Upper lobe of left lung (tissue), 6 donors: ENCODE data around the gene VWA5B2. TPM values are rescaled to one million over a fixed set of nuclear protein-coding genes. Genes with fewer than 3 reads are reported as not detected.

ENCODE experiments used
- ATAC-seq, 2 donors: fragments of 200-7000 bp; cut with Tn5 transposase; one replicate each; pipeline ENCODE4 v1.9.1; 2022; ENCODE audit warnings: mild to moderate bottlenecking in 2 of 2, moderate library complexity in 2 of 2; ENCODE audit not compliant: low FRiP score in 2 of 2
- DNase-seq, 2 donors: peaks; one replicate each; pipeline ENCODE4 v3.0.0-alpha.2; 2019 to 2020
- H3K27ac ChIP-seq, 4 donors: fragments of 200-600 bp; sonication (generic); one replicate each; pipeline ENCODE4 v1.5.1; 2016 to 2019
- H3K27me3 ChIP-seq, 4 donors: fragments of 200-600 bp; sonication (generic); one replicate each; pipeline ENCODE4 v1.5.1; 2017 to 2019
- H3K36me3 ChIP-seq, 4 donors: fragments of 200-600 bp; sonication (generic); one replicate each; pipeline ENCODE4 v1.5.1; 2016 to 2019
- H3K4me1 ChIP-seq, 4 donors: fragments of 200-600 bp; sonication (generic); one replicate each; pipeline ENCODE4 v1.5.1; 2018 to 2019
- H3K4me3 ChIP-seq, 4 donors: fragments of 200-600 bp; sonication (generic); one replicate each; pipeline ENCODE4 v1.5.1; 2017 to 2019; ENCODE audit warnings: mild to moderate bottlenecking in 2 of 4, moderate library complexity in 1 of 4
- H3K9me3 ChIP-seq, 4 donors: fragments of 200-600 bp; sonication (generic); one replicate each; pipeline ENCODE4 v1.5.1; 2018 to 2019
- CTCF ChIP-seq, 6 experiments: fragments of 450-650 bp in 4 of 6; fragments of 200-600 bp in 2 of 6; sonication (generic) in 2 of 6; IDR thresholded peaks; one replicate each; pipeline ENCODE4 v1.5.1; 2016 to 2019; ENCODE audit warnings: antibody characterized with exemption in 6 of 6
- EP300 ChIP-seq, 4 donors: sonication (generic); formaldehyde crosslinking; IDR thresholded peaks; one replicate each; pipeline ENCODE4 v1.5.1; 2017; ENCODE audit warnings: antibody characterized with exemption in 4 of 4, control low read depth in 2 of 4
- POLR2A ChIP-seq, 4 donors: fragments of 450-650 bp; IDR thresholded peaks; one replicate each; pipeline ENCODE4 v1.5.1; 2016 to 2017; ENCODE audit warnings: antibody characterized with exemption in 4 of 4, mild to moderate bottlenecking in 2 of 4
- POLR2AphosphoS5 ChIP-seq, 2 donors: sonication (generic); formaldehyde crosslinking; IDR thresholded peaks; one replicate each; pipeline ENCODE4 v1.5.1; 2017; ENCODE audit warnings: antibody characterized with exemption in 2 of 2
- WGBS, 2 donors: methylation state at CpG; one replicate each; pipeline ENCODE4 v1.1.5; 2017 to 2018; 5-methylcytosine and 5-hydroxymethylcytosine counted together
- total RNA-seq, 6 donors: library from RNA; depleted of rRNA in 4 of 6; stranded (reverse); fragments of >200 nt in 4 of 6; gene quantifications; one replicate each; pipeline versions ENCODE4 v1.1.0 to v1.2.1, GENCODE V29; 2016 to 2021
- donor health status: DM: no; HTN: no; CAD: no; lungs with moderate emphysema.
- donor health status: DM: no; HTN: yes; CAD: no; lungs with severe emphysema.

Gene VWA5B2
- total RNA-seq = 1 to 10 TPM in 2 of 6 donors, under 1 TPM in 3, not detected in 1; 0.17 to 1.2 (median 0.51) TPM

DNA sequence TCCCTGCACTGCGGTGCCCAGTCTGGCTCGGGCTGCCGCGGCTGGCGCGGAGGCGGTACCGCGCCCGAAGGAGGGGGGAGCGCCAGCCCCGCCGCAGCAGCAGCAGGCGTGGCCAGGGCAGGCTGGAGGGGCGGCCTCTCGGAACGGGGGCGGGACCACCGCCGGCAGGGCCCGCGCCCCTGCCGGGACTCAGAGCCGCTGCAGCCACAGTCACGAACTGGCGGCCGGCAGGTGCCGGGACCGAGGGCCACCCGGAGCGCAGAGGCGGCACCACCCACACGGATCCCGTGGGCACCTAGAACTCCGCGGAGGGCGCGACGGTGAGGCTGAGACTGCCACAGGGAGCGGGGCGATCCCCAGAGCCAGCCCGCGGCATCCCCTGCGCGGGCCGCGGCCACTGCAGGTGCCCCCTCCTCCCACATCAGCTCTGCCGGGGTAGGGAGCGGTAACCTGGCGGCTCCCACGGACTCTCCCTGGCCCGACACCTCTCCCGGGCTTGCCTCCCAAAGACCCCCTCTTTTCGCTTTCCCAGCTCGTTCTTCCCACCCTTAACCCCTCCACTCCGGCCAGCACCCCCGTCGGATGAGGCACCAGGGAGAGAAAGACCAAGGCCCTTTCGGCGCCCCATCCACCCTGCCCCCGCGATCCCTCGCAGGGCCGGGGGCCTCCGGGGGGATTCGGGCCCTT is at the start of gene VWA5B2:
Gene VWA5B2, plus strand, starts transcription at position 192 of the 687 bp plus-strand sequence. CDS start 944 bp downstream, outside the sequence.
- Histone ChIP-seq H3K36me3 (no peaks in the 10 kb centered on the region), H3K27me3 (peaks cover 2 to 38% (median 27%) of the 10 kb centered on the region in 4 donors), H3K9me3 (no peaks in the 10 kb centered on the region), H3K27ac (no peak within 1 kb of the TSS), H3K4me1 (peaks cover 22 to 24% (median 22%) of the 10 kb centered on the region in 4 donors), H3K4me3 (peak within 1 kb of the TSS; percentile 37 to 61 (median 48))
- 3% methylated on average over 19 to 24 of the region's 66 CpGs for WGBS, 2 donors
- ATAC-seq (peak; percentile 56 to 90), DNase-seq (peak; percentile 44 to 93)
- TF ChIP-seq POLR2AphosphoS5 (IDR thresholded peaks at IDR 0.05) (no peak), CTCF (IDR thresholded peaks at IDR 0.05) (peak; percentile 24 to 77 (median 55))

DNA sequence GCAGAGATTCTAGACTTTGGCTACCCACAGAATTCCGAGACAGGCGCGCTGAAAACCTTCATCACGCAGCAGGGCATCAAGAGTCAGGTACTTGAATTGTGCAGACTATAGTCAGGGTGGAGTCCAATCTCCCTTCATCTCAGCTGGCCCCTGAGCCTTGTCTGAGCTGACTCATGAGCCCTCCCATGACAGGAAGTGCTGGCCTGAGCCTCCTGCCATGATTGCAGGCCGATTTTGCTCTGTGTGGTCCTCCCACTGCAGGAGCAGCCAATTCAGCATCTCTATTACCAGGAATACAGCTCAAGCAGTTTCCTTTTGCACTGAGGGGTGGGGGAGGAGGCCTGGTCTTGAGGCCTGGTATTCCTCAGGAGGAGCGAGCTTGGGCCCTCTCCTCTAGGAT is 49.2 kb upstream of the VWA5B2 start:
- no peaks in the 10 kb centered on the region for H3K9me3 ChIP-seq
- H3K27ac ChIP-seq = no peak overlapping the region
- H3K36me3 ChIP-seq = peaks cover 53 to 79% (median 72%) of the 10 kb centered on the region in 4 donors
- 88 to 97% methylated on average over 6 of the region's 6 CpGs for WGBS, 2 donors
- no peaks in the 10 kb centered on the region for H3K27me3 ChIP-seq
- H3K4me3 ChIP-seq = no peak overlapping the region
- peaks cover 30 to 45% (median 36%) of the 10 kb centered on the region in 4 donors for H3K4me1 ChIP-seq
- TF ChIP-seq POLR2AphosphoS5 (IDR thresholded peaks at IDR 0.05) (no peak), POLR2A (IDR thresholded peaks at IDR 0.05) (no peak), EP300 (IDR thresholded peaks at IDR 0.05) (no peak), CTCF (IDR thresholded peaks at IDR 0.05) (no peak)
- no peak for ATAC-seq
- DNase-seq = no peak

DNA sequence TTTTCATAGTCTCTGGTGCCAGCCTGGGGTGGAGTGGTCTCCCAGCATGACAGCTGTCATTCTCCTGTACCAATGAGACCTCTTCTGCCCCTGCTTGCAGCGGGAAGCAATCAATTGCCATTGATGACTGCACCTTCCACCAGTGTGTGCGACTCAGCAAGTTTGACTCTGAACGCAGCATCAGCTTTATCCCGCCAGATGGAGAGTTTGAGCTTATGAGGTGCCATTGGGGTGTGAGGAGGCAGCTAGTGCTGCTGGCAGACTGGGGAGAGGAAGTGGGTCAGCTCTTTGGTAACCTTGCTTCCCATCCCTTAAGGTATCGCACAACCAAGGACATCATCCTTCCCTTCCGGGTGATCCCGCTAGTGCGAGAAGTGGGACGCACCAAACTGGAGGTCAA is 47.8 kb upstream of the VWA5B2 start:
- H3K9me3 ChIP-seq = no peaks in the 10 kb centered on the region
- peaks cover 26 to 37% (median 30%) of the 10 kb centered on the region in 4 donors for H3K4me1 ChIP-seq
- DNase-seq = no peak
- 93 to 94% methylated on average over 8 to 9 of the region's 9 CpGs for WGBS, 2 donors
- no peak overlapping the region for H3K4me3 ChIP-seq
- ATAC-seq = no peak
- no peak overlapping the region for H3K27ac ChIP-seq
- H3K36me3 ChIP-seq = peaks cover 53 to 79% (median 72%) of the 10 kb centered on the region in 4 donors
- H3K27me3 ChIP-seq = no peaks in the 10 kb centered on the region
- no peak for TF ChIP-seq POLR2AphosphoS5 (IDR thresholded peaks at IDR 0.05)
- no peak for TF ChIP-seq EP300 (IDR thresholded peaks at IDR 0.05)
- TF ChIP-seq POLR2A (IDR thresholded peaks at IDR 0.05) = no peak
- TF ChIP-seq CTCF (IDR thresholded peaks at IDR 0.05) = no peak

DNA sequence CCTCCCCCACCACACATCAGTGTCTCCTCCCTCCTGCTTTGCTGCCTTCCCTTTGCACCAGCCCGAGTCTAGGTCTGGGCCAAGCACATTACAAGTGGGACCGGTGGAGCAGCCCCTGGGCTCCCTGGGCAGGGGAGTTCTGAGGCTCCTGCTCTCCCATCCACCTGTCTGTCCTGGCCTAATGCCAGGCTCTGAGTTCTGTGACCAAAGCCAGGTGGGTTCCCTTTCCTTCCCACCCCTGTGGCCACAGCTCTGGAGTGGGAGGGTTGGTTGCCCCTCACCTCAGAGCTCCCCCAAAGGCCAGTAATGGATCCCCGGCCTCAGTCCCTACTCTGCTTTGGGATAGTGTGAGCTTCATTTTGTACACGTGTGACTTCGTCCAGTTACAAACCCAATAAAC is 45.7 kb upstream of the VWA5B2 start:
- Histone ChIP-seq H3K4me1 (peaks cover 17 to 34% (median 23%) of the 10 kb centered on the region in 4 donors), H3K9me3 (no peaks in the 10 kb centered on the region), H3K27me3 (no peaks in the 10 kb centered on the region), H3K4me3 (no peak overlapping the region), H3K36me3 (peaks cover 49 to 71% (median 66%) of the 10 kb centered on the region in 4 donors), H3K27ac (no peak overlapping the region)
- DNase-seq (no peak), ATAC-seq (no peak)
- 92 to 97% methylated on average over 5 of the region's 5 CpGs for WGBS, 2 donors
- no peak for TF ChIP-seq POLR2A (IDR thresholded peaks at IDR 0.05)
- TF ChIP-seq CTCF (IDR thresholded peaks at IDR 0.05) = no peak
- no peak for TF ChIP-seq POLR2AphosphoS5 (IDR thresholded peaks at IDR 0.05)
- TF ChIP-seq EP300 (IDR thresholded peaks at IDR 0.05) = no peak
